Measurements from ENCODE around the gene BMF. TPM values are rescaled to one million over a fixed set of nuclear protein-coding genes. Genes with fewer than 3 reads are reported as not detected.

The BMF gene
- total and polyA plus RNA-seq, 7 experiments from 2014 or later, result 1.5 to 31.1 (median 11.4) TPM

DNA sequence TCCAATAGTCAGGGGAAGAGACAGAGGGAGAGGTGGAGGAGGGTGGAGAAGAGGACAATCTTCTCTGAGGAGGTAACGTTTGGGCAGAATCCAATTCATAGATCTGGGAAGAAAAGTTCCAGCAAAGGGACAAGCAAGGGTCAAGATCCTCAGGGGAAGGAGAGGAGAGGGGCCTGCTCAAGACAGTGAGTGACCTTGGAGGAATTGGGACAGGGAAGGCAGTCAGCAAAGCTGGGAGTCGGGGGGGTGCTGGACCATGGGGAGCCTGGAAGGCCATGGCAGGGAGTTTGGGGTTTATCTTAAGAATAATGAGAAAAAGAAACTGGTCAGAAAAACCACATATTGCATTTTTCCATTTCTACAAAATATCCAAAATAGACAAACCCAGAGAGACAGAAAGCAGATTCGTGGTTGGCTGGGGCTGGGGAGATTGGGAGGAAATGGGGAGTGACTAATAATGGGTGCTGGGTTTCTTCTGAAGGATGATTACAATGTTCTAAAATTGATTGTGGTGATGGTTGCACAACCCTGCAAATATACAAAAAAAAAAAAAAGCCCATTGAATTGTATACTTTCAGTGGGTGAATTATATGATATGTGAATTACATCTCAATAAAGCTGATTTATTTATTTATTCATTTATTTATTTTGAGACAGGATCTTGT, 50.1 kb downstream of the BMF start:
- intact Hi-C loops (cut with micrococcal nuclease), result no loop called here
- ChIA-PET POLR2A (interaction anchor here (0.8 to 1.3 kb wide), 4 partner anchors 9 to 62 kb away, joined by 3 to 9 read pairs (median 5); no protein-coding TSS in a partner anchor), CTCF (no interaction called here)
- peaks cover 23 to 49% (median 39%) of the 10 kb centered on the region in 7 donors for H3K4me1 Mint-ChIP-seq
- H3K27ac Mint-ChIP-seq, result peak overlapping the region in 5 of 9 donors; percentile 4 to 76 (median 26)
- peaks cover 0 to 15% (median 4%) of the 10 kb centered on the region in 5 donors for H3K36me3 Mint-ChIP-seq
- no peaks in the 10 kb centered on the region for H3K9me3 Mint-ChIP-seq
- no peak overlapping the region for H3K27ac ChIP-seq (ENCODE audit: low read depth, low read length)
- H3K27me3 Mint-ChIP-seq, result no peaks in the 10 kb centered on the region
- DNase-seq (no peak), ATAC-seq (no peak)
- no peaks in the 10 kb centered on the region for H3K9me3 ChIP-seq (ENCODE audit: control insufficient read depth in 2 of 3, low read length in 3 of 3)
- H3K36me3 ChIP-seq (ENCODE audit: control insufficient read depth in 2 of 3, insufficient read depth in 3 of 3, low read length in 3 of 3), result no peaks in the 10 kb centered on the region
- H3K4me3 Mint-ChIP-seq, result peak overlapping the region in 1 of 10 donors; percentile 22
- peaks cover 20 to 30% of the 10 kb centered on the region in 2 donors for H3K4me1 ChIP-seq (ENCODE audit: control insufficient read depth in 2 of 2, insufficient read depth in 2 of 2, low read length in 2 of 2)
- no peak overlapping the region for H3K4me3 ChIP-seq (ENCODE audit: low read length)
- H3K27me3 ChIP-seq (ENCODE audit: control insufficient read depth in 2 of 2, insufficient read depth in 2 of 2, low read length in 2 of 2), result no peaks in the 10 kb centered on the region

- Mint-ChIP-seq H3K9me3 (no peaks in the 10 kb centered on the region), H3K4me3 (peak overlapping the region in 8 of 10 donors; percentile 13 to 85 (median 66)), H3K27me3 (no peaks in the 10 kb centered on the region), H3K36me3 (peaks cover 3 to 19% (median 4%) of the 10 kb centered on the region in 5 donors), H3K27ac (peak overlapping the region in 6 of 9 donors; percentile 38 to 91 (median 82)), H3K4me1 (peaks cover 37 to 71% (median 58%) of the 10 kb centered on the region in 7 donors)
- CTCF ChIA-PET, result interaction anchor here (1.0 to 1.2 kb wide), 3 partner anchors 10 to 51 kb away, joined by 3 to 5 read pairs (median 4); no protein-coding TSS in a partner anchor
- POLR2A ChIA-PET, result interaction anchor here (0.8 to 1.9 kb wide), 3 partner anchors 9 to 173 kb away, joined by 3 to 7 read pairs (median 4); no protein-coding TSS in a partner anchor
- no peak overlapping the region for H3K4me3 ChIP-seq (ENCODE audit: low read length)
- H3K27me3 ChIP-seq (ENCODE audit: control insufficient read depth in 2 of 2, insufficient read depth in 2 of 2, low read length in 2 of 2), result no peaks in the 10 kb centered on the region
- no peaks in the 10 kb centered on the region for H3K36me3 ChIP-seq (ENCODE audit: control insufficient read depth in 2 of 3, insufficient read depth in 3 of 3, low read length in 3 of 3)
- H3K9me3 ChIP-seq (ENCODE audit: control insufficient read depth in 2 of 3, low read length in 3 of 3), result no peaks in the 10 kb centered on the region
- DNase-seq (peak in 1 of 9 donors; percentile 21), ATAC-seq (no peak)
- intact Hi-C loops (cut with micrococcal nuclease), result loop anchor here in 1 of 2 donors (1.0 kb wide), 1 partner anchor 9 kb away; no protein-coding TSS in a partner anchor
- peaks cover 22 to 35% of the 10 kb centered on the region in 2 donors for H3K4me1 ChIP-seq (ENCODE audit: control insufficient read depth in 2 of 2, insufficient read depth in 2 of 2, low read length in 2 of 2)
- H3K27ac ChIP-seq (ENCODE audit: low read depth, low read length), result peak overlapping the region; percentile 20
Observed at GRCh38 chr15:40055576-40056293, 52.9 kb downstream of the BMF start.

DNA sequence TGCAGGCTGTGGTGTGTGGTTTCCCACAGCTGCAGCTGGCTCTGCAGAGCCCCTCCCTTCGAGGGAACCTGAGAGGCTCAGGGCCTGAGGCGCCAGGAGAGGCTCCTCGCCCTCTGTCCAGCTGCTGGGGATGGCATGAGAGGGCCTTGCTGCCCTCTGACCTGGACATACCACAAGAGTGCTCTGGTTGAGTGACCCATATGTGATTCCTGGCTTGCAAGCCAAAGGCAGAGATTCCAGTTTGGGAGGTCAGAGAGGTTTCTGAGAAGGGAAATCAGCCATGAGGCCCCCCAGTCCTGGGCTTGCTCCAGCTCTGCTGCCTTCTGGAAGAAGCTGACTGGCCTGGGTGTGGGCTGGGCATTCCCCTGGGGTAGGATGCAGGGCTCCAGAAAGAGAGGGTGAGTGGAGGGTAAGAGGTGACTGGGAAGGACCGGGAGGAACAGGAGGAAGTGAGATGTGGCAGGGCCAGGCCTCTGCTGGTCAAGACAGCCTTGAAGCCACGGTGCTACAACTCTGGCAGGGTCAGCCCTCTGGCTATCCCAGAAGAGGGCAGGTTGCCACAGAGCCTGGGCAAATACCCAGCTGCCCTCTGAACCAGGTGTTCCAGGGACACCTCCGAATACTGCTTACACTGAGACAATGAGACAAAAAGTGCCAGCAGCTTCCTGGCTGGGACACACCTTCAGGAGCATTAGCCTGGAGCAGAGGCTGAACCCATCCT, 53.7 kb downstream of the BMF start:
- Histone ChIP-seq H3K4me1 (ENCODE audit: control insufficient read depth in 2 of 2, insufficient read depth in 2 of 2, low read length in 2 of 2) (peaks cover 29 to 42% of the 10 kb centered on the region in 2 donors), H3K4me3 (ENCODE audit: low read length) (peak overlapping the region; percentile 10), H3K27me3 (ENCODE audit: control insufficient read depth in 2 of 2, insufficient read depth in 2 of 2, low read length in 2 of 2) (no peaks in the 10 kb centered on the region), H3K36me3 (ENCODE audit: control insufficient read depth in 2 of 3, insufficient read depth in 3 of 3, low read length in 3 of 3) (no peaks in the 10 kb centered on the region), H3K9me3 (ENCODE audit: control insufficient read depth in 2 of 3, low read length in 3 of 3) (no peaks in the 10 kb centered on the region), H3K27ac (ENCODE audit: low read depth, low read length) (peak overlapping the region; percentile 20)
- H3K27me3 Mint-ChIP-seq, result no peaks in the 10 kb centered on the region
- ATAC-seq (peak; percentile 55), DNase-seq (peak in 5 of 9 donors; percentile 33 to 48 (median 42))
- peaks cover 0 to 2% (median 0%) of the 10 kb centered on the region in 11 donors for H3K9me3 Mint-ChIP-seq
- peaks cover 3 to 19% (median 4%) of the 10 kb centered on the region in 5 donors for H3K36me3 Mint-ChIP-seq
- H3K4me1 Mint-ChIP-seq, result peaks cover 40 to 76% (median 64%) of the 10 kb centered on the region in 7 donors
- H3K27ac Mint-ChIP-seq, result peak overlapping the region; percentile 61 to 91 (median 83)
- intact Hi-C loops (cut with micrococcal nuclease), result loop anchor here in 1 of 2 donors (1.0 kb wide), 2 partner anchors 9 to 43 kb away; no protein-coding TSS in a partner anchor
- CTCF ChIA-PET, result interaction anchor here (1.1 to 1.2 kb wide), 2 partner anchors 9 to 50 kb away, joined by 4 to 5 read pairs; no protein-coding TSS in a partner anchor
- H3K4me3 Mint-ChIP-seq, result peak overlapping the region; percentile 57 to 85 (median 74)
- POLR2A ChIA-PET, result interaction anchor here (0.8 to 1.9 kb wide), 3 partner anchors 10 to 173 kb away, joined by 3 to 7 read pairs (median 4); no protein-coding TSS in a partner anchor

- H3K27ac ChIP-seq (ENCODE audit: low read depth, low read length), result peak overlapping the region; percentile 20
- ChIA-PET POLR2A (interaction anchor here (1.9 kb wide), 1 partner anchor 10 kb away, joined by 7 read pairs; no protein-coding TSS in a partner anchor), CTCF (interaction anchor here (1.2 kb wide), 1 partner anchor 50 kb away, joined by 5 read pairs; no protein-coding TSS in a partner anchor)
- ATAC-seq, result no peak
- DNase-seq, result no peak
- H3K4me1 ChIP-seq (ENCODE audit: control insufficient read depth in 2 of 2, insufficient read depth in 2 of 2, low read length in 2 of 2), result peaks cover 34 to 47% of the 10 kb centered on the region in 2 donors
- Mint-ChIP-seq H3K9me3 (peaks cover 0 to 2% (median 0%) of the 10 kb centered on the region in 11 donors), H3K27me3 (no peaks in the 10 kb centered on the region), H3K36me3 (peaks cover 3 to 20% (median 4%) of the 10 kb centered on the region in 5 donors), H3K4me1 (peaks cover 44 to 81% (median 69%) of the 10 kb centered on the region in 7 donors), H3K27ac (peak overlapping the region in 5 of 9 donors; percentile 41 to 91 (median 83)), H3K4me3 (peak overlapping the region; percentile 57 to 85 (median 74))
- H3K4me3 ChIP-seq (ENCODE audit: low read length), result peak overlapping the region; percentile 10
- no peaks in the 10 kb centered on the region for H3K36me3 ChIP-seq (ENCODE audit: control insufficient read depth in 2 of 3, insufficient read depth in 3 of 3, low read length in 3 of 3)
- intact Hi-C loops (cut with micrococcal nuclease), result loop anchor here in 1 of 2 donors (1.0 kb wide), 1 partner anchor 44 kb away; no protein-coding TSS in a partner anchor
- no peaks in the 10 kb centered on the region for H3K9me3 ChIP-seq (ENCODE audit: control insufficient read depth in 2 of 3, low read length in 3 of 3)
- no peaks in the 10 kb centered on the region for H3K27me3 ChIP-seq (ENCODE audit: control insufficient read depth in 2 of 2, insufficient read depth in 2 of 2, low read length in 2 of 2)
Observed at GRCh38 chr15:40054605-40054854, 54.1 kb downstream of the BMF start.

DNA sequence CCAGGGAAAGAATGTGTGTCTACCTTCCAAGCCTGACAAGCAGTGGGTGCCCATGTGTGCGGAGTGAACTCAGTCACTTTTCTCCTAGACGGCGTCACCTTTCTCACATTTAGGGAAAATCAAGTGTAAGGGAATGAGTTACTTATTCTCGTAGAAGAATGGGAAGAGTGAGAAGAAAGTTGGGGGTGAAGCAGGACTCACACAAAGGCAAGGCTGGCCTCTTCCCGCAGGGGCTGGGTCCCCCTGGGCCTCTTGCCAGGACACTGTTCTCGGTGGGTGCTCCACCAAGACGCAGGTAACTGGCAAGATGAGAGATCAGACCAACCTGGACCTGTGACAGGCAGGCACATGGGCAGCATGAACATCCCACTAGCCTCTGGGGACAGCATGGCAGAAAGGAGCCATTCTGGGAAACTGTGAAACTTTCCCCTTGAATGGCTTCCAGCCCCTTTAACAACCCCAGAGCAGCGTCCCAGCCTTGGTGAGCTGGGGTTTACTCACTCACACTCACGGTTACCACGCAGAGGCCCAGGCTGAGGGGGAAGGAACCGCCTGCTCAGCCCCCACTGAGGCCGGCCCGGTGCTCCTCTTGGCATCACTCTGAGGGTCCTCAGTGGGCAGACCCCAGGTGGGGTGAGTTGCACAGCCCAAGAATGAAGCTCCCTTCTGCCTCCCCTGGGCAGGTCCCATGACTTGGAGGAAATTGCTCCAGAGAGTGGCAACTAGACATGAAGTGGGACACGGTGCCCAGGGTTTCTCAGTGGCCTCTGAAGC, 54.7 kb downstream of the BMF start:
- ChIA-PET POLR2A (interaction anchor here (1.1 to 1.9 kb wide), 2 partner anchors 11 to 44 kb away, joined by 3 to 7 read pairs; no protein-coding TSS in a partner anchor), CTCF (interaction anchor here (0.6 to 1.2 kb wide), 3 partner anchors 51 to 52 kb away, joined by 3 to 5 read pairs (median 3); no protein-coding TSS in a partner anchor)
- Histone ChIP-seq H3K4me1 (ENCODE audit: control insufficient read depth in 2 of 2, insufficient read depth in 2 of 2, low read length in 2 of 2) (peaks cover 39 to 52% of the 10 kb centered on the region in 2 donors), H3K9me3 (ENCODE audit: control insufficient read depth in 2 of 3, low read length in 3 of 3) (no peaks in the 10 kb centered on the region), H3K27me3 (ENCODE audit: control insufficient read depth in 2 of 2, insufficient read depth in 2 of 2, low read length in 2 of 2) (no peaks in the 10 kb centered on the region), H3K27ac (ENCODE audit: low read depth, low read length) (no peak overlapping the region), H3K4me3 (ENCODE audit: low read length) (no peak overlapping the region), H3K36me3 (ENCODE audit: control insufficient read depth in 2 of 3, insufficient read depth in 3 of 3, low read length in 3 of 3) (no peaks in the 10 kb centered on the region)
- H3K36me3 Mint-ChIP-seq, result peaks cover 3 to 23% (median 4%) of the 10 kb centered on the region in 5 donors
- H3K4me1 Mint-ChIP-seq, result peaks cover 48 to 86% (median 74%) of the 10 kb centered on the region in 7 donors
- DNase-seq, result no peak
- peak overlapping the region in 6 of 9 donors; percentile 25 to 84 (median 57) for H3K27ac Mint-ChIP-seq
- peaks cover 0 to 2% (median 0%) of the 10 kb centered on the region in 11 donors for H3K9me3 Mint-ChIP-seq
- peak overlapping the region in 9 of 10 donors; percentile 25 to 81 (median 73) for H3K4me3 Mint-ChIP-seq
- ATAC-seq, result peak; percentile 8
- H3K27me3 Mint-ChIP-seq, result no peaks in the 10 kb centered on the region
- intact Hi-C loops (cut with micrococcal nuclease), result loop anchor here in 1 of 2 donors (1.0 kb wide), 1 partner anchor 44 kb away; no protein-coding TSS in a partner anchor

Measured in naive thymus-derived CD4-positive, alpha-beta T cell (primary cell).